GM12872 (cell line): Measurements from ENCODE around the gene ACTL10.
A peak's percentile ranks its signal among the peaks of the same experiment; 100 is the strongest.

Source experiments
- TF ChIP-seq, protein P1 (sequence below): IDR thresholded peaks from 3 replicates; pipeline ENCODE4 v1.5.1; 2011; ENCODE audit warnings: low read depth, mild to moderate bottlenecking, low read length, moderate library complexity; ENCODE audit not compliant: insufficient read depth

Gene ACTL10

DNA sequence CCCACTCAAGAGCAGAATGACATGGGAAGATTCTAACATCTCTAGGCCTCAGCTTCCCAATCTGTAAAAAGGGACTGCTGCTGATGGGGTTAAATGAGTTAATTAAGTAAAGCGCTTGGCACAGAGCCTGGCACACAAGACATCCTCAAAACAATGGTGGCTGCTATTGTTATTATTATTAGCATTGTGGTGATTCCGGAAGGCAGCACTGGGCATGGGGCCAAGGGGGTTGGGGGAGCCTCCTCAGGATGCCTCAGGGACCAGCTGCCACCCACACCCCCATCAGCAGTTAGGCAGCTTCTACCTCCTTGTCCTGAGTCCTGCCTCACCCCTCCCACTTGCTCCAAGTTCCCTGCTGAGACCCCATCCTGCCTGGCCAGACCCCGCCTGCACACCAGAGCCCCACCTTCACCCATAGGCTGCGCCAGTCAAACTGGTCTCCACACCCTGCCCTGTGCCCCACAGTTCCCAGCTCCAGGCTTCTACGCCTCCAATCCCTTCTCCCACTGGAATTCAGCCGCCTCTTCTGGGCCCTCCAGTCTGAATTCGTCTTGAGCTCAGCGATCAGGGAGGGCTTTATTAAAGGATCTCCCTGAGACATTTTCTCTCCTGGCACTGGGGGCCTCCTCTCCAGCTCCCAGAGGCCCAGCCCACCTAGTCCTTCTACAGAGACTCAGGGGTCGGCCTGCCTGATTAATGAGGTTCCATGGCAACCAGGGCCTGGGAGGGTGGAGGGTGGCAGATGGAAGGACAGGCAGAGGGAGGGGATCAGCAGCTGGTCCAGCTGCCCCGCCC, 18.0 kb downstream of the ACTL10 start:
- TF ChIP-seq, protein P1, sequence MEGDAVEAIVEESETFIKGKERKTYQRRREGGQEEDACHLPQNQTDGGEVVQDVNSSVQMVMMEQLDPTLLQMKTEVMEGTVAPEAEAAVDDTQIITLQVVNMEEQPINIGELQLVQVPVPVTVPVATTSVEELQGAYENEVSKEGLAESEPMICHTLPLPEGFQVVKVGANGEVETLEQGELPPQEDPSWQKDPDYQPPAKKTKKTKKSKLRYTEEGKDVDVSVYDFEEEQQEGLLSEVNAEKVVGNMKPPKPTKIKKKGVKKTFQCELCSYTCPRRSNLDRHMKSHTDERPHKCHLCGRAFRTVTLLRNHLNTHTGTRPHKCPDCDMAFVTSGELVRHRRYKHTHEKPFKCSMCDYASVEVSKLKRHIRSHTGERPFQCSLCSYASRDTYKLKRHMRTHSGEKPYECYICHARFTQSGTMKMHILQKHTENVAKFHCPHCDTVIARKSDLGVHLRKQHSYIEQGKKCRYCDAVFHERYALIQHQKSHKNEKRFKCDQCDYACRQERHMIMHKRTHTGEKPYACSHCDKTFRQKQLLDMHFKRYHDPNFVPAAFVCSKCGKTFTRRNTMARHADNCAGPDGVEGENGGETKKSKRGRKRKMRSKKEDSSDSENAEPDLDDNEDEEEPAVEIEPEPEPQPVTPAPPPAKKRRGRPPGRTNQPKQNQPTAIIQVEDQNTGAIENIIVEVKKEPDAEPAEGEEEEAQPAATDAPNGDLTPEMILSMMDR: no peak

DNA sequence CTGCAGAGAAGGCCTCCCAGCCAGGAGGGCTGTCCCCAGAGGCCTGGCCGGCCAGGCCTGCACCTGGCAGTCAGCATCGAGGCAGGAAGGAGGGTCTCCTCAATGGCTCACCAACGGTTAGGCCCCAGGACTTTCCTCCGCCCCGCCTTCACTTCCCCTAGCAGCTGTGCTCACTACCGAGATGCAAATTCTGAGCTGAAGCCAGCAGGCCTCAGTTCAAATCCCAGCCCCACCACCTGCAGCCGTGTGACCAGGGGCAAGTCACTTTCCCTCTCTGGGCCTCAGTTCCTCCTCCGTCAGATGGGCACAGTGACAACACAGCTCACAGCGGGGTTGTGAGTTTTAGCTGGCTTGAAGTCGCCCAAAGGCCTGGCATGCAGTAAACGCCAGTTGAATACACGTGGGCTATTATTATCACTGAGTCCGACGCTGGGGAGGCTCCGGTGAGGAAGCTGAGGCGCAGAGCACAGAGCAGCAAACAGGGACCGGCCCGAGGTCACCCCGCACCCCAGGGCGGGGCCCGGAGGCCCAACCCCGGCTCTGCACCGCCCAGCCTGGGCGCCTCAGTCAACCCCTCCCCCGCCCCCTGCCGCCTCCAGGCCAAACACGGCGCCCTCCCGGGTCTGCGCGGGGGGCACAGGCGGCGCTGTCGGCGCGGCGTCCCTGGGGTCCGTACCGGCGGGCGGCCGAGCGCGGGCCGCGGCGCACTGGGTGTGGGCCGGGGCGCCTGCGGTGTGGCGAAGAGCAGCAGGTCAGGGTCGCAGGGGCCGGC, 18.8 kb downstream of the ACTL10 start:
- TF ChIP-seq, protein P1: no peak

DNA sequence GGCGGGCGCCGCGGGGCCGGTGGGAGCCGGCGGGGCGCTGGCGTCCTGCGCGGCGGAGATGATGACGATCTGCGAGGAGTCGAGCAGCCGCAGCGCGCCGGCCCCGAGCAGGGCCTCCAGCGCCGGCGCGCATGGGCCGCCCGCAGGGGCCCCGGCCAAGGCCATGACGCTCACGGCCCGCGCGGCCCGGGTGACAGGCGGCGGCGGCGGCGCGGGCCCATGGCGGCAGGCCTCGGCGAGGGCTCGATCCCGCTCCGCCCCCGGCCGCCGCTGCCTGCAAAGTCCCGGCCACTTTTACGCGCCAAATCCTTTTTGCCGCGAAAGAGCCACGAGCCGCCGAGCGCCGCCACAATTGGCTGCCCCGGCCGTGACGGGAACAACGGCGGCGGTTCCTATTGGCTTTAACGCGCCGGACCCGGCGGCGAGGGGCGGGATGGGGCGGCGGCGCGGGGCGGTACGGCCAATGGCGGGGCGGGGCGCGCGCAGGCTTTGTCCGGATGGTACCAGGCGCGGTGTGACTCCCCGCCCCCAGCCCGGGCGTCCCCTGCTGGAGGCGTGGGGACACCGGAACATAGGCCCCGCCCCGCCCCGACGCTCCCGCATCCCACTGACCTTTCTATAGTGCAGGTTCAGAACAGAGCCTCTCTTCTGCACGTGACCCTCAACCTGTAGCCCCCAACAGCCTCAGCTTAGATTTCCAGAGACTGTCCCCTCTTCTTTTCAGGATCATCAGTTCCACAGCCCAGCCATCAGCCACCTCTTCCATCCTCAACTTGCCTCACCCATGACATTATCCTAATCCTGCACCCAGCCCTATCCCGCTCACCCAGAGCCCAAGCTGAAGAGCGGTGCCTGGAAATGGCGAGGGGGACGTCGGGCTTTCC, 19.6 kb downstream of the ACTL10 start, which contains the start of gene E2F1:
Gene E2F1, minus strand, starts transcription at position 286 of the 884 bp plus-strand sequence. Its CDS starts 121 bp downstream, at position 165.
- TF ChIP-seq, protein P1: 0 out of 3 replicates have a peak, but pooled peaks have one; percentile 24

DNA sequence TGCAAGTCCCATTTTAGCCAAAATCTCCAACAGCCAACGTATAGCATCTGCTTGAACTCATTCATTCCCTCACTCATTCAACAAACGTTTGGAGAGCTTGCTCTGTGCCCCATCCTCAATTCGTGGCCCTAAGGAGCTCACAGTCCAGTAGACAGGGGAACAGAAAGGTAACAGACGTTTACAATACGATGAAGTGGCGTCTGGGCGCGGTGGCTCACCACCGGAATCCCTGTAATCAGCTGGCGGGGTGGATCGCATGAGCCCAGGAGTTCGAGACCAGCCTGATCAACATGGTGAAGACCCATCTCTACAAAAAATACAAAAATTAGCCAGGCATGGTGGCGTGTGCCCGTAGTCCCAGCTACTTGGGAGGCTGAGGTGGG, 20.2 kb downstream of the ACTL10 start:
- TF ChIP-seq, protein P1: no peak

DNA sequence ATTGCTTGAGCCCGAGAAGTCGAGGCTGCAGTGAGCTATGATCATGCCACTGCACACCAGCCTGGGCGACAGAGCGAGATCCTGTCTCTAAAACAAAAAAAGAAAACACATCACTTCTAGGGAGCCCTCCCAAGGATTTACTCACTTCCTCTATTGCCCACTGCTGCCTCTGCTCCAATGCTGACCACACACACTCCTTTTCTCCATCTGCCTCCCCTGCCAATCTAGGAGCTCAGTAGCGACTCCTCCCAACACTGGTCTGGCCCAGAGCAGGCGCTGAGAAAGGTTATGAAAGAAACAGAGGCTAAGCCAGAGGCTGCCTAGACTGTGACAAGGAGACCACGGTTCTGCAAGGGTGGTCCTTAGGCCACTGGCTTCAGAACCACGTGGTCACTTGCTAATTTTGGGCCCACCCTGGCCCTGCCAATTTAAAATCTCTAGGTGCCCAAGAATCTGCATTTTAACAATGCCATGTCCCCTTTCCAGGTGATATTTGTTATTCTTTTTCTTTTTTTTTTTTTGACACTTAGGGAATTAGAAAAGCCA, 20.7 kb downstream of the ACTL10 start:
- TF ChIP-seq, protein P1: no peak

DNA sequence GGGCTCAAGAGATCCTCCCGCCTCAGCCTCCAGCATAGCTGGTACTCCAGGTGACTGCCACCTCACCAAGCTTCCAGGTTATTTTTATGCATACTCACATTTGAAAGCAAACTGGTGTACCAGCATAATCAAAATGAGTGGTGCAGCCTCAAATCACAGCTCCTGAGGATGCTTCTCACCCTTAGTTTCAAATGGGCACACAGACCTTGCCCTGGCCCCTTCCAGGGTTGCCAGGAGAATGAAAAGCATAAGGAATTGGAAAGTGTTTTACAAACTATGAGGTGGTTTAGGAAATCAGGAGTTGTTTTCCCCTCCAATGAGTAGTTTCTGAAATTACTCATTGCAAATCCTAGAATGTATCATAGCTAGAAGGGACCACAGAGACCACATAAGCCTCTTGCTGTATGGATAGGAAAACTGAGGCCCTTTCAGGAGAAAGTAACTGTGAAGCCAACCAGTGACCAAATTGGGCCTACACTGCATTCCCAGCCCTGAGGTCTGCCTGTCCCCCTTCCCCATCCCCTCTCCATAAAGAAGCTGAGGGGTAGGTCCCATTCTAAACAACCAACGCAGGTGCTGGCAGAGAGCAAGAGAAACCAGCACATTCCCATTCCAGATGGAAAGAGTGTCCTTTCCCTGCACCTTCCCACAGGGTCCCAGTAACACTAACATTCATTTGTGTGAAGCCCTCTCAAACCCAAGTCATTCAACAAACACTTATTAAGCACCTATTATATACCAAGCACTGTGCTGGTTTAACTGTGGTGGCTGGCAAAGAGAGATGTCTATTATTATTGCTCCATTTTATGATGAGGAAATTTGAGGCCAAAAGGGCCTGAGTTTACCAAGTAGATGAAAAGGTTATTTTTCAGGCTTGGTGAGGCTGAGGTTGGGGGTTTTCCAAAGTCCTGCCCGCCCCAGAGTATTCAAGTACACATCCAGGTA, 21.5 kb downstream of the ACTL10 start:
- TF ChIP-seq, protein P1: no peak
